ENCODE measurements around the gene HSPB3. TPM values are rescaled to one million over a fixed set of nuclear protein-coding genes. Genes with fewer than 3 reads are reported as not detected.

HSPB3 gene
- polyA plus RNA-seq, 1 donor (not counting 4 experiments of a cell fraction or from before 2014, with no cell fraction given): 1.8 TPM

GRCh38 chr5:54462281-54462680 lies 6.8 kb downstream of the HSPB3 start:
- Histone ChIP-seq H3K4me1 (ENCODE audit: control insufficient read depth, extremely low read depth, insufficient read depth, low read length) (peaks cover 3% of the 10 kb centered on the region), H3K9ac (ENCODE audit: control insufficient read depth, extremely low read depth, insufficient read depth, low read length) (no peak overlapping the region), H3K4me3 (ENCODE audit: control insufficient read depth in 2 of 3, extremely low read depth in 1 of 3, insufficient read depth in 2 of 3, low read depth in 1 of 3, low read length in 3 of 3) (no peak overlapping the region), H3K79me2 (ENCODE audit: control insufficient read depth, insufficient read depth, low read length) (no peaks in the 10 kb centered on the region), H3K4me2 (ENCODE audit: control insufficient read depth, extremely low read depth, insufficient read depth, low read depth, low read length) (no peak overlapping the region), H3K9me1 (ENCODE audit: control insufficient read depth, extremely low read depth, insufficient read depth, low read length) (no peaks in the 10 kb centered on the region), H3K9me3 (ENCODE audit: control insufficient read depth, low read depth, low read length) (no peaks in the 10 kb centered on the region), H3K27me3 (ENCODE audit: control insufficient read depth, extremely low read depth, insufficient read depth, low read length) (no peaks in the 10 kb centered on the region), H2AFZ (ENCODE audit: control insufficient read depth, low read length) (no peak overlapping the region), H3K27ac (ENCODE audit: control insufficient read depth, insufficient read depth, low read length) (no peak overlapping the region), H4K20me1 (ENCODE audit: control insufficient read depth, extremely low read depth, insufficient read depth, low read length) (no peaks in the 10 kb centered on the region), H3K36me3 (ENCODE audit: control insufficient read depth in 2 of 2, extremely low read depth in 1 of 2, insufficient read depth in 2 of 2, low read length in 2 of 2) (no peaks in the 10 kb centered on the region)
- no peak for TF ChIP-seq EZH2 (IDR thresholded peaks at IDR 0.05; ENCODE audit: low read length)
- no peak for DNase-seq (ENCODE audit: low read depth, low spot score)
- dilution Hi-C loops (cut with MboI; ENCODE audit: extremely low pct_ligation_motif_present, low sequenced_read_pairs): no loop called here
- FAIRE-seq: no peak

GRCh38 chr5:54463713-54464112 lies 8.2 kb downstream of the HSPB3 start:
- Histone ChIP-seq H3K79me2 (ENCODE audit: control insufficient read depth, insufficient read depth, low read length) (no peaks in the 10 kb centered on the region), H3K36me3 (ENCODE audit: control insufficient read depth in 2 of 2, extremely low read depth in 1 of 2, insufficient read depth in 2 of 2, low read length in 2 of 2) (no peaks in the 10 kb centered on the region), H3K9ac (ENCODE audit: control insufficient read depth, extremely low read depth, insufficient read depth, low read length) (no peak overlapping the region), H4K20me1 (ENCODE audit: control insufficient read depth, extremely low read depth, insufficient read depth, low read length) (no peaks in the 10 kb centered on the region), H3K4me3 (ENCODE audit: control insufficient read depth in 2 of 3, extremely low read depth in 1 of 3, insufficient read depth in 2 of 3, low read depth in 1 of 3, low read length in 3 of 3) (no peak overlapping the region), H3K27me3 (ENCODE audit: control insufficient read depth, extremely low read depth, insufficient read depth, low read length) (no peaks in the 10 kb centered on the region), H3K4me1 (ENCODE audit: control insufficient read depth, extremely low read depth, insufficient read depth, low read length) (no peaks in the 10 kb centered on the region), H3K4me2 (ENCODE audit: control insufficient read depth, extremely low read depth, insufficient read depth, low read depth, low read length) (no peak overlapping the region), H3K9me1 (ENCODE audit: control insufficient read depth, extremely low read depth, insufficient read depth, low read length) (no peaks in the 10 kb centered on the region), H3K27ac (ENCODE audit: control insufficient read depth, insufficient read depth, low read length) (no peak overlapping the region), H2AFZ (ENCODE audit: control insufficient read depth, low read length) (no peak overlapping the region), H3K9me3 (ENCODE audit: control insufficient read depth, low read depth, low read length) (no peaks in the 10 kb centered on the region)
- dilution Hi-C loops (cut with MboI; ENCODE audit: extremely low pct_ligation_motif_present, low sequenced_read_pairs): no loop called here
- no peak for TF ChIP-seq CTCF (optimal IDR thresholded peaks at IDR 0.05 in 1 of 3, IDR thresholded peaks at IDR 0.05 in 1 of 3, conservative IDR thresholded peaks at IDR 0.05 in 1 of 3; ENCODE audit: extremely low read depth in 1 of 3, insufficient read depth in 2 of 3, low read length in 3 of 3)
- TF ChIP-seq EZH2 (IDR thresholded peaks at IDR 0.05; ENCODE audit: low read length): no peak
- no peak for DNase-seq (ENCODE audit: low read depth, low spot score)
- no peak for FAIRE-seq

GRCh38 chr5:54469622-54470021 lies 14.1 kb downstream of the HSPB3 start:
- dilution Hi-C loops (cut with MboI; ENCODE audit: extremely low pct_ligation_motif_present, low sequenced_read_pairs): no loop called here
- Histone ChIP-seq H3K79me2 (ENCODE audit: control insufficient read depth, insufficient read depth, low read length) (no peaks in the 10 kb centered on the region), H3K9ac (ENCODE audit: control insufficient read depth, extremely low read depth, insufficient read depth, low read length) (no peak overlapping the region), H3K4me1 (ENCODE audit: control insufficient read depth, extremely low read depth, insufficient read depth, low read length) (no peaks in the 10 kb centered on the region), H3K4me3 (ENCODE audit: control insufficient read depth in 2 of 3, extremely low read depth in 1 of 3, insufficient read depth in 2 of 3, low read depth in 1 of 3, low read length in 3 of 3) (no peak overlapping the region), H3K27me3 (ENCODE audit: control insufficient read depth, extremely low read depth, insufficient read depth, low read length) (no peaks in the 10 kb centered on the region), H4K20me1 (ENCODE audit: control insufficient read depth, extremely low read depth, insufficient read depth, low read length) (no peaks in the 10 kb centered on the region), H3K9me1 (ENCODE audit: control insufficient read depth, extremely low read depth, insufficient read depth, low read length) (no peaks in the 10 kb centered on the region), H3K9me3 (ENCODE audit: control insufficient read depth, low read depth, low read length) (no peaks in the 10 kb centered on the region), H3K36me3 (ENCODE audit: control insufficient read depth in 2 of 2, extremely low read depth in 1 of 2, insufficient read depth in 2 of 2, low read length in 2 of 2) (no peaks in the 10 kb centered on the region), H2AFZ (ENCODE audit: control insufficient read depth, low read length) (no peak overlapping the region), H3K4me2 (ENCODE audit: control insufficient read depth, extremely low read depth, insufficient read depth, low read depth, low read length) (no peak overlapping the region), H3K27ac (ENCODE audit: control insufficient read depth, insufficient read depth, low read length) (no peak overlapping the region)
- DNase-seq (ENCODE audit: low read depth, low spot score): no peak
- TF ChIP-seq EZH2 (IDR thresholded peaks at IDR 0.05; ENCODE audit: low read length): no peak
- TF ChIP-seq CTCF (optimal IDR thresholded peaks at IDR 0.05 in 1 of 3, IDR thresholded peaks at IDR 0.05 in 1 of 3, conservative IDR thresholded peaks at IDR 0.05 in 1 of 3; ENCODE audit: extremely low read depth in 1 of 3, insufficient read depth in 2 of 3, low read length in 3 of 3): no peak
- no peak for FAIRE-seq

Measured in keratinocyte (primary cell).